HepG2 (cell line): ENCODE results near the gene CADPS.

Experiments
- ZNF839 ChIP-seq: sonication (generic); formaldehyde crosslinking; IDR thresholded peaks from 2 replicates; pipeline ENCODE4 v1.4.0; 2020; ENCODE audit warnings: missing genetic modification reagents, mild to moderate bottlenecking, borderline replicate concordance
- TF ChIP-seq, protein P1 (sequence below): sonication (generic); formaldehyde crosslinking; IDR thresholded peaks from 2 replicates; pipeline ENCODE4 v1.5.0; 2020; ENCODE audit warnings: mild to moderate bottlenecking, missing genetic modification reagents, moderate library complexity

DNA sequence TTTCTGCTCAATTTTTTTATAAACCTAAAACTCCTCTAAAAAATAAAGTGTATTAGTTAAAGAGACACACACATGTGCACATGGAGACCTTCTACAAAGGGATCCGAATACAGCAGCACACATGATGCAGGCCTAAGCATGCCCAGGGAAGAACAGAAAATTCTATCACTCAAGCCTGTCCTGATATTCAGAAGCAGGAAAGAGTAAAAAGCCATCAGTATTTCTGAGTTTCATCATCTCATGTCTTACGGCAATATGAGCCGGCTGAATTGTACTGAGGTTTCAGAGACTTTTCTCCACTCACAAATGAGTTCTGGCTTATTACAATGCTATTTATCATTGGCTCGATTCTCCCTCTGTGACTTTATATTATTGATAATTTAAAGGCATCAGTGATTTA, 97.5 kb downstream of the CADPS start:
- no peak for TF ChIP-seq ZNF839 (CRISPR knock-in tag)
- TF ChIP-seq, protein P1, sequence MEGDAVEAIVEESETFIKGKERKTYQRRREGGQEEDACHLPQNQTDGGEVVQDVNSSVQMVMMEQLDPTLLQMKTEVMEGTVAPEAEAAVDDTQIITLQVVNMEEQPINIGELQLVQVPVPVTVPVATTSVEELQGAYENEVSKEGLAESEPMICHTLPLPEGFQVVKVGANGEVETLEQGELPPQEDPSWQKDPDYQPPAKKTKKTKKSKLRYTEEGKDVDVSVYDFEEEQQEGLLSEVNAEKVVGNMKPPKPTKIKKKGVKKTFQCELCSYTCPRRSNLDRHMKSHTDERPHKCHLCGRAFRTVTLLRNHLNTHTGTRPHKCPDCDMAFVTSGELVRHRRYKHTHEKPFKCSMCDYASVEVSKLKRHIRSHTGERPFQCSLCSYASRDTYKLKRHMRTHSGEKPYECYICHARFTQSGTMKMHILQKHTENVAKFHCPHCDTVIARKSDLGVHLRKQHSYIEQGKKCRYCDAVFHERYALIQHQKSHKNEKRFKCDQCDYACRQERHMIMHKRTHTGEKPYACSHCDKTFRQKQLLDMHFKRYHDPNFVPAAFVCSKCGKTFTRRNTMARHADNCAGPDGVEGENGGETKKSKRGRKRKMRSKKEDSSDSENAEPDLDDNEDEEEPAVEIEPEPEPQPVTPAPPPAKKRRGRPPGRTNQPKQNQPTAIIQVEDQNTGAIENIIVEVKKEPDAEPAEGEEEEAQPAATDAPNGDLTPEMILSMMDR (CRISPR knock-in tag): no peak
